VCaP (cell line): ENCODE data around the gene KHDC1.
"Not testable (repeated sequence)": the region's sequence is repeated elsewhere in the genome, so short reads cannot be mapped to it uniquely, and the experiment has no call there.

Experiments used
- H3K27ac ChIP-seq: fragments of 450-650 bp; 2 replicates; pipeline ENCODE4 v1.5.1; 2017
- TF ChIP-seq, protein P1 (sequence below): fragments of 450-650 bp; conservative IDR thresholded peaks from 2 replicates; pipeline ENCODE4 v1.5.1; 2017; ENCODE audit warnings: mild to moderate bottlenecking, moderate library complexity

KHDC1 gene

DNA sequence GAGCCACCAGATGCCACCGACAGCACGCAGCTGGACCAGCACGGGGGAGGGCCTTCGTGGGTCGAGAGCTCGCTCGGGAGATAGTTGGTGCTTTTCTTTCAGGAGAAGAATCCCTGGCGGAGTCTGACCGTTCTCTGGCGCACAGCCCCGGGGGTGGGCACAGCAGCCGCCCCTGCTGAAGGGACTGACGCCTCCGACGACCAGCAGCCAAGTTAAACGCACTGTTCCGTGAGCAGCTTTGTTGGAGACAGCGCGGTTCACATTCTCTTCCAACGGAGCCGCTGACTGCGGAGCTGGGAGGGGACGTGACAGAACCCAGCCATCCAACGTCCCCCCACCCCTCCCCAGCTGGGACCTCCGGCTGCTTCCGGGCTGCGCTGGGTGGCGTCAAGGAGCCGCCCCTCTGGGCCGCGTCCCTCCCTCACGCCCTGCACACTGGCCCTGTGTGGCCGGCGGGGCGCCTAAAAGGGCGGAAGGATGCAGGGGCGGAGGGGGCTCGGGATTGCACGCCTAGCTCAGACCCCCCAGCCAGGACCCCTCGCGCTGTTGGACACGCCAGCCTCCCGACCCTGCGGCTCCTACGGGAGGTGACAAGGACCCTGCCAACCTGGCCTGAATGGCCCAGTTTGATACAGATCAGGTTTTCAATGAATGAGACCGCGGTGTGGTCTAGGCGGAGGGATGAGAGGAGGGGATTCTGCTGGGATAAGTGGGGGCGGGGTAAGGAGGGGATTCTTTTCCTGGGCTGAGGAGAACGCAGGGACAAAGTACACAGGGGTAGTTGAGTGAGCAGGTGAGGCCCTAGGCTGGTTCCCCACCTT lies 36.4 kb upstream of the KHDC1 start:
- no peak overlapping the region for H3K27ac ChIP-seq
- TF ChIP-seq, protein P1, sequence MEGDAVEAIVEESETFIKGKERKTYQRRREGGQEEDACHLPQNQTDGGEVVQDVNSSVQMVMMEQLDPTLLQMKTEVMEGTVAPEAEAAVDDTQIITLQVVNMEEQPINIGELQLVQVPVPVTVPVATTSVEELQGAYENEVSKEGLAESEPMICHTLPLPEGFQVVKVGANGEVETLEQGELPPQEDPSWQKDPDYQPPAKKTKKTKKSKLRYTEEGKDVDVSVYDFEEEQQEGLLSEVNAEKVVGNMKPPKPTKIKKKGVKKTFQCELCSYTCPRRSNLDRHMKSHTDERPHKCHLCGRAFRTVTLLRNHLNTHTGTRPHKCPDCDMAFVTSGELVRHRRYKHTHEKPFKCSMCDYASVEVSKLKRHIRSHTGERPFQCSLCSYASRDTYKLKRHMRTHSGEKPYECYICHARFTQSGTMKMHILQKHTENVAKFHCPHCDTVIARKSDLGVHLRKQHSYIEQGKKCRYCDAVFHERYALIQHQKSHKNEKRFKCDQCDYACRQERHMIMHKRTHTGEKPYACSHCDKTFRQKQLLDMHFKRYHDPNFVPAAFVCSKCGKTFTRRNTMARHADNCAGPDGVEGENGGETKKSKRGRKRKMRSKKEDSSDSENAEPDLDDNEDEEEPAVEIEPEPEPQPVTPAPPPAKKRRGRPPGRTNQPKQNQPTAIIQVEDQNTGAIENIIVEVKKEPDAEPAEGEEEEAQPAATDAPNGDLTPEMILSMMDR = no peak

DNA sequence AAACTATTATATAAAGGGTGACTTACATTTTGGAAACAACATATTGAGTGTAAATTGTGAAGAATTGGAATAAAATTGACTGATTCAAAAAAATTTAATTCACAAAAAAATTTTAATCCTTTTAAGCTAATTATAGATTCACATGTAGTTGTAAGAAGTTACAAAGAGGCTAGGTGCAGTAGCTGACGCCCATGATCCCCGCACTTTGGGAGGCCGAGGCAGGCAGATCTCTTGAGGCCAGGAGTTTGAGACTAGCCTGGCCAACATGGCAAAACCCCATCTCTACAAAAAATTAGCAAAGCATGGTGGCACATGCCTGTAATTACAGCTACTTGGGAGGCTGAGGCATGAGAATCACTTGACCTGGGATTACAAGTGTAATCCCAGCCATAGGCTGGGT lies 30.3 kb upstream of the KHDC1 start:
- TF ChIP-seq, protein P1 = no peak
- no peak overlapping the region for H3K27ac ChIP-seq

DNA sequence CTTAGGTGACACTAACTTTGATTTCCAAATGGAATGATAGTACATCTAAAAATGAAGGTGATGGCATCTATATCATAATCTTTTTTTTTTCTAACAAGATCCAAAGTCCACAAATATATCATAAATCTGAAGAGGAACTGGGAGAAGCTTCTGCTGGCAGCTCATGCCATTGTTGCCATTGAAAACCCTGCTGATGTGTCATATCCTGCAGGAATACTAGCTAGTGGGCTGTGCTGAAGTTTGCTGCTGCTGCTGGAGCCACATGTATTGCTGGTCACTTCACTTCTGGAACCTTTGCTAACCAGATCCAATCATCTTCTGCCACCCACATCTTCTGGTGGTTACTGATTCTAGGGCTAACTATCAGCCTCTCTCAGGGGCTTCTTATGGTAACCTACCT lies 27.4 kb upstream of the KHDC1 start:
- TF ChIP-seq, protein P1 = no peak
- H3K27ac ChIP-seq = no peak overlapping the region

DNA sequence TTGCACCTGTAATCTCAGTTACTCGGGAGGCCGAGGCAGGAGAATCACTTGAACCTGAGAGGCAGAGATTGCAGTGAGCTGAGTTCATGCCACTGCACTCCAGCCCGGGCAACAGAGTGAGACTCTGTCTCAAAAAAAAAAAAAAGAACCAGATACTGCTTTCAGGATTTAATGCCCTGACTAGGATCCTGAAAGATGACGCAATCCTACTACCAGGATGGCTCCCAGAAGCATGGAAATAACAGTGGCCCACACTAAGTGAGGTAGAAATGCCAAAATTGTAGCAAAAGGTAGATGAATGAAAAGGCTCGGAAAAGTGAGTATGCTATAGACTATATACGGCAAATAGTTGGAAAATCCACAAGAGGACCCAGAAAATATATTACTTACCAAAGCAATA lies 23.8 kb upstream of the KHDC1 start:
- TF ChIP-seq, protein P1 = no peak
- no peak overlapping the region for H3K27ac ChIP-seq

DNA sequence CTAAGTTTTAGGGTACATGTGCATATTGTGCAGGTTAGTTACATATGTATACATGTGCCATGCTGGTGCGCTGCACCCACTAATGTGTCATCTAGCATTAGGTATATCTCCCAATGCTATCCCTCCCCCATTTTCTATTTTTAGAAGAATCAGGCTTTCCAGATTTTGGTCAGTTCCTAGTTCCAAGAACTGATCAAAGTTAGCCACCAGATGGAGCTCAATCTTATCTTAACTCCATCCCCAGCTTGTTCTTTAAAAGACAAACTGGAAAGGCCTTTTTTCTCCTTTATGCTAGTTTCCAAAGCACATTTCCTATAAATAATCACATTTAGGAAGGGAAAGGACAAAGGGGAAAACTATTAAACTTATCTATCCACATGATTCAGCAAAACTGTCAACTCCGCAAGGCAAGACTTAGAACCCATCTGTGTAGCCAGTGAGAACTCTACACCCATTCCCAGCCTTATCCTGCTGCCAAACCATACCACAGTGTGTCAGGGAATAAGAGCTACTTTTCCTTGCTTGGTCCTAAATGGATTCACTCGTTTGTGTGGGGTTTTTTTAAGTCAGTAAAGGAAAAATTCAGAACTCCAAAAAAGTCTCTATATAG lies 22.8 kb upstream of the KHDC1 start:
- TF ChIP-seq, protein P1 = peak; percentile 72

DNA sequence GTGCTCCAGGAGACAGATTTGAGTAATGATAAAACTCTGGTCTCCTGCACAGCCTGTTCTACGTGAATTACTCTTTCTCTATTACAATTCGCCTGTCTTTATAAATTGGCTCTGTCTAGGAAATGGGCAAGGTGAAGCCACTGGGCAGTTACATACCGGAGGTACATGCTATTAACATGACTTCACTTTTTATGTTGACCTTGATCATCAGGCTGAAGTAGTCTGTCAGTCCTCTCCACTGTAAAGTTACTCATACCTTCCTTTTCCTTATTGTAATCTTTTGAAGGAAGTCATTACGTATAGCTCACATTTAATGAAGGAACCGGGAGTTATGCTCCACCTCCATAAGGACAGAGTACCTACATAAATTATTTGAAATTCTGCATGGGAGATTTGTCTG lies 19.9 kb upstream of the KHDC1 start:
- H3K27ac ChIP-seq = no peak overlapping the region
- TF ChIP-seq, protein P1 = no peak

More for the DNA sequence above, 22.8 kb upstream of the KHDC1 start:
- H3K27ac ChIP-seq = no peak overlapping the region

DNA sequence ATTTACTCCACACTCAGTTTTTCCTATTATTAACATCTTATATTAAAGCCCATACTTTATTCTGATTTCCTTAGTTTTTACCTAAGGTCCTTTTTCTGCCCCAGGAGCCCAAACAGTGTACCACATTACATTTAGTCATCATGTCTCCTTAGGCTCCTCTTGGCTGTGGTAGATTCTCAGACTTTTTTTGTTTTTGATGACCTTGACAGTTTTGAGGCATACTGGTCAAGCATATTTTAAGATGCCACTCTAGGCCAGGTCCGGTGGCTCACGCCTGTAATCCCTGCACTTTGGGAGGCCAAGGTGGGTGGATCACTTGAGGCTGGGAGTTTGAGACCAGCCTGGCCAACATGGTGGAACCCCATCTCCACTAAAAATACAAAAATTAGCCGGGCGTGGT lies 18.7 kb upstream of the KHDC1 start:
- not testable (repeated sequence) for H3K27ac ChIP-seq

DNA sequence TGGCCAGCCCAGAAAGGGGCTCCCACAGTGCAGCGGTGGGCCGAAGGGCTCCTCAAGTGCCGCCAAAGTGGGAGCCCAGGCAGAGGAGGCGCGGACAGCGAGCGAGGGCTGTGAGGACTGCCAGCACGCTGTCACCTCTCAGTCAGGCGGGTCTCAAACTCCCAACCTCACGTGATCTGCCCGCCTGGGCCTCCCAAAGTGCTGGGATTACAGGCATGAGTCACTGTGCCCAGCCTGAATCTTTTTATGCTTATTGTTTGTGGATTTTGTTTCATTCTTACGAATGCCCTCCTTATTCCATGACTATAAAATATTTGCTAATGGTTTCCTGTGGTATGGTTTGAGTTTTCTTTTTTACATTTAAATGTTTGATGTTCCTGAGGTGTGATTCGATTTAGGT lies 6.3 kb upstream of the KHDC1 start:
- not testable (repeated sequence) for H3K27ac ChIP-seq

DNA sequence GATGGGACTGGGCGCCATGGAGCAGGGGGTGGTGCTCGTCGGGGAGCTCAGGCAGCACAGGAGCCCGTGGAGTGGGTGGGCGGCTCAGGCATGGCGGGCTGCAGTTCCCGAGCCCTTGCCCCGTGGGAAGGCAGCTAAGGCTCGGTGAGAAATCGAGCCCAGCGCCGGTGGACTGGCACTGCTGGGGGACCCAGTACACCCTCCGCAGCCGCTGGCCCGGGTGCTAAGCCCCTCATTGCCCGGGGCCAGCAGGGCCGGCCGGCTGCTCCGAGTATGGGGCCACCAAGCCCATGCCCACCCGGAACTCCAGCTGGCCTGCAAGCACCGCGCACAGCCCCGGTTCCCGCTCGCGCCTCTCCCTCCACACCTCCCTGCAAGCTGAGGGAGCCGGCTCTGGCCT lies 5.9 kb upstream of the KHDC1 start:
- H3K27ac ChIP-seq = not testable (repeated sequence)
